GM18870 (cell line): ENCODE measurements around the gene C1orf105.
"Not testable (repeated sequence)": the region's sequence is repeated elsewhere in the genome, so short reads cannot be mapped to it uniquely, and the experiment has no call there.

Source experiments
- ATAC-seq: cut with Tn5 transposase; IDR thresholded peaks from one replicate; pipeline ENCODE4 v1.9.1; 2021; ENCODE audit warnings: moderate library complexity; ENCODE audit not compliant: unreplicated experiment

Gene C1orf105

GRCh38 chr1:172420385-172420784 is at the start of gene C1orf105:
Gene C1orf105 (plus strand): TSS chr1:172420685. CDS start chr1:172420886, 201 bp downstream.
- ATAC-seq: no peak

- ATAC-seq: not testable (repeated sequence)
Observed at GRCh38 chr1:172371646-172372045, 48.8 kb upstream of the C1orf105 start.

GRCh38 chr1:172373864-172374263 is 46.6 kb upstream of the C1orf105 start:
- ATAC-seq: no peak

- no peak for ATAC-seq
Observed at GRCh38 chr1:172375211-172375631, 45.3 kb upstream of the C1orf105 start.

GRCh38 chr1:172376431-172376830 is 44.1 kb upstream of the C1orf105 start:
- ATAC-seq: no peak

- no peak for ATAC-seq
Observed at GRCh38 chr1:172377565-172377964, 42.9 kb upstream of the C1orf105 start.

- ATAC-seq: no peak
Observed at GRCh38 chr1:172378109-172378760, 42.2 kb upstream of the C1orf105 start.

GRCh38 chr1:172380441-172381244 is 39.8 kb upstream of the C1orf105 start:
- peak; percentile 89 for ATAC-seq

GRCh38 chr1:172381946-172382345 is 38.5 kb upstream of the C1orf105 start:
- no peak for ATAC-seq

- no peak for ATAC-seq
Observed at GRCh38 chr1:172382406-172382805, 38.1 kb upstream of the C1orf105 start.

GRCh38 chr1:172382990-172383389 is 37.5 kb upstream of the C1orf105 start:
- ATAC-seq: no peak

GRCh38 chr1:172383536-172383935 is 36.9 kb upstream of the C1orf105 start:
- no peak for ATAC-seq

- no peak for ATAC-seq
Observed at GRCh38 chr1:172384656-172385055, 35.8 kb upstream of the C1orf105 start.

GRCh38 chr1:172386046-172386445 is 34.4 kb upstream of the C1orf105 start:
- ATAC-seq: no peak

- no peak for ATAC-seq
Observed at GRCh38 chr1:172388490-172388889, 32.0 kb upstream of the C1orf105 start.

GRCh38 chr1:172390301-172390682 is 30.2 kb upstream of the C1orf105 start:
- ATAC-seq: no peak

- ATAC-seq: peak; percentile 50
Observed at GRCh38 chr1:172390683-172391551, 29.6 kb upstream of the C1orf105 start.

GRCh38 chr1:172391976-172392375 is 28.5 kb upstream of the C1orf105 start:
- no peak for ATAC-seq

GRCh38 chr1:172393354-172393753 is 27.1 kb upstream of the C1orf105 start:
- ATAC-seq: no peak

GRCh38 chr1:172394141-172394751 is 26.2 kb upstream of the C1orf105 start:
- ATAC-seq: peak; percentile 84

- ATAC-seq: no peak
Observed at GRCh38 chr1:172394811-172395210, 25.7 kb upstream of the C1orf105 start.
